Measurements from ENCODE around the gene MPZL1.
"Not testable (repeated sequence)": the region's sequence is repeated elsewhere in the genome, so short reads cannot be mapped to it uniquely, and the experiment has no call there.

Gene MPZL1

DNA sequence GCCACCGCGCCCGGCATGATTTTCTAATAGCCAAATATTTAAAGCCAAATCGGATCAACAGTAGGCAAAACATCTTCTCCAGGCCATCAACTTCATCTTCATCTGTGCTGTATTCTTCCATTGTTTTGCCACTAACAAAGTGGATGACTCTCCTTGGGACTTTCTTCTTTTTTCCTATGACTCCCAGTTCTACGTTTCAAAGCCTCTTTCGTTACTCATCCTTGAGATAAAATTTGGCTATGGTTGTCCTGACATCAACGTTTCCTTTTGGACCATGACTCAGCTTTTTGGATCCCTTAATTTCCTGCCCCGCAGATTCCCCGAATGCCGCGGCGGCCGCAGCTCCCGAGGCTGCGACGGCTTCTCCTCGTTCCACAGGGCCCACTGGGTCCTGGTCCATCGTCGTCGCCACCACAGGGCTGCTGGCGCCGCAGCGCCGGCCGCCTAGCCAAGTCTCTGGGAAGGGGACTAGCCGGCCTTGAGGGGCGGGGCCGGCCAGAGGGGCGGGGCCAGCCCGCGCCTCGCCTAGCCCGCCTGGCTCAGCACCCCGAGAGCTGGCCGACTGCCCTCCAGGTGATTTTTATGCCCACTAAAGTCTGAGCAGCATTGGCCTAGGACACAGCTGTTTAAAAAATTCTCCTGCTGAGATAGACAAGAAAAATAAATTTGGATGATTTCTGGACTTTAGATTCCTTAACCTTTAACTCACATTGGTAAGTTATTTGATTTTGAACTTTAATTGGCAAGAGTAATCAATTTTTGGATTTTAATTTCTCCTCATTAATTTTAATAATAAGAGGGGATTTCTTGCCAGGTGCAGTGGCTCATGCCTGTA, 98.3 kb downstream of the MPZL1 start:
- DNase-seq = peak; percentile 17

- no peak for DNase-seq
These were observed 99.0 kb downstream of the MPZL1 start for GRCh38 chr1:167820684-167821355.

DNA sequence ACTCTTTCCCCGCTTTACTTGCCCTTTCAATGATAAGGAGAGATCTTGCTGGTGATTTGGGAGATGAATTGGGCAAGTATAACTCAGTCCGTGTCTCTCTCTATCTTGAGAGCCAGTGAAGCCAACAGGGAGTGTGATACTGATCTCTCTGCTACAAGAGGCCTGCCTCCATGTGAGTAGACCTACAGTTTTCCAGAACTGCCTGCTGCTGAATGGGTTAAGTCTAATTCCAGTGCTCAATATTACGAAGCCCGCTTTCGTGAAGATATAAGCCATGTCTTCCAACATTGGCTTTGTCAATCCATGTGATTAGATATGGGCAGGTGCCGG, 99.5 kb downstream of the MPZL1 start:
- DNase-seq = no peak

DNA sequence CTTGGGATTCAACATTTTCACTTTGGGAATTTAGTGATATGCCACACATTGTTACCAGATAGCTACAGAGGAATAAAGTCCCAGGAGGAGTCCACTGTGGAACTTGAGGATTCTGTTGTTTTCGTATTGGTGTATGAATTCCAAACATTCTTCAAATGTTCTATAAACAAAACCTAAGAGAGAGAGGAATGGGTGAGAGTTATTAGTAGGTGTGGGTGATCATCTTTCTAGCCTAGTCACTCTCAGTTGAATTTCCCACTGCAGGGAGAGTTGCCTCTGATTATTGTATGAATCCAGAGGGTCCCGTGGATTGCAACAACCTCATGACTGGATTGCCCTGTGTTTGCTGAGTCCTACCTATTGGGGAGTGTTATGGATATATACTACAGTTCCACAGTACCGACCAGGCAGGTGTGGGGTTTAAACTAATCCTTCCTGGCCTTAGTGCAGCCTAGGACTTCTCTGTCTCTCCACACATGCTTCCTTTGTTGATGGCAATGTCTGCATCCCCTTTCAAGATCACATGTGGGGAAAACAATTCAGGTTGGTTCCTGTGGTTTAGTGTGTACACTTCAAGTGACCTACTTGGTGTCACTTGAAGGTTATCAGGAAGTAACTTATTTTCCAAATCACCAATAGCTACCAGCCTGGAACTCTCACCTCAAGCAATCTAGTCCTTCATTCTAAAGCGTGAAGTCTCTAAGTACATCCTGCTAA, 100.3 kb downstream of the MPZL1 start:
- DNase-seq = no peak

GRCh38 chr1:167824163-167824794, 102.5 kb downstream of the MPZL1 start:
- DNase-seq = no peak

GRCh38 chr1:167825419-167826079, 103.8 kb downstream of the MPZL1 start:
- DNase-seq = no peak

DNA sequence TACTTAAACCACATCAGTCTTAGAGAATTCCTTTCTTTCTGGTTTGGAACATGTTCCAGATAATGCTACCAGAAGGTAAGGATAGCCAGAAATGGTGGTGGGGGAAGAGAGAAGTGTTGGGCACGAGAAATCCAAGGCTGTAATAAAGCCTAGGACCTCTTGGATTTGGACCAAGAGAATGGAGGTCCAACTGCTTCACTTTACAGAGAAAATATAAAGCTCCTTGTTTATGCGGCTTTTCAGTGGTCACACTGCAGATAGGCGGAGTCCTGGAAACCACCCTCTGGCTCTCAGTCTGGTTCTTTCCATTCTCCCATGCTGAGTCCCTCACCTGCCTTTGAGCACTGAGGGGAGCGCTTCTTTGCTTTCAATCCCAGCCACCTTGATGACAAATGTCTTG, 104.3 kb downstream of the MPZL1 start:
- DNase-seq = no peak

DNA sequence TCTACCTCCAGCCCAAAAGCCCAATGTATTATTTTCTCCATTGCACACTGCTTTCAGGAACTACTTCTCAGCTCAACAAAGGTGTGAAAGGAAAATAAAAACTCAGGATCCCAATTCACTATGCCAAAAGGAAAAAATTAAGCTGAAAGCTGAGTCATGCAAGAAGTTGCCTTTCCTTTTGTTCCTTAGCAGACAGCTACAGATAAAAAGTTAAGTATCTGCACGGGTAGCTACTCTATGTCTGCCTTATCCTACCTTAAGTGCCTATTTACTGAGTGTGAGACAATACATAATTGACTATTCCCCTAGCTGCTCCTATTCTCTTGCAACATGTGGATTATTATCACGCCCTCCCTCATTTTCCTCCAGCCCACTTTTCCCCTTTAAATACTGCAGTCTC, 108.1 kb downstream of the MPZL1 start:
- no peak for DNase-seq

- DNase-seq = not testable (repeated sequence)
These were observed 108.9 kb downstream of the MPZL1 start for GRCh38 chr1:167830668-167831067.

- no peak for DNase-seq
These were observed 110.9 kb downstream of the MPZL1 start for GRCh38 chr1:167832693-167833092.

DNA sequence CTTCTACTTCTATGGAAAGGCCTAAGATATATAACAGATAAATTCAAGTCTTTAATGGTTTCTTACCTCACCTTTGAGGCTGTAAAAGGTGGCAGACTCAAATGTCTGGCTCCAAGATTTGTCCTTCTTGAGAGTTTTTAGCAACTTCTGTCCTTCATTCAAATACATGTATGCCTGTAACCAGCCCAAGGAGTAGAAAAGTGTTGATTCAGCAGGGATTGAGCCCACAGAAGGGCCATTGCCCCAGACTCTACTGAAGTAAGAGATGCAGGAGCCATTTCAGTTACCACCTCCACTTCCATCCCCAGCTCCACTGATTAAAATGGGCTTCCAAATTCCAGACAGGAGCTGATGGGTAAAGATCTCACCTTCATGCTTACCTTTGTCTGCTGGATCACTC, 112.1 kb downstream of the MPZL1 start:
- no peak for DNase-seq

- DNase-seq = no peak
These were observed 114.4 kb downstream of the MPZL1 start for GRCh38 chr1:167836197-167836596.

GRCh38 chr1:167837326-167837725, 115.5 kb downstream of the MPZL1 start:
- no peak for DNase-seq

DNA sequence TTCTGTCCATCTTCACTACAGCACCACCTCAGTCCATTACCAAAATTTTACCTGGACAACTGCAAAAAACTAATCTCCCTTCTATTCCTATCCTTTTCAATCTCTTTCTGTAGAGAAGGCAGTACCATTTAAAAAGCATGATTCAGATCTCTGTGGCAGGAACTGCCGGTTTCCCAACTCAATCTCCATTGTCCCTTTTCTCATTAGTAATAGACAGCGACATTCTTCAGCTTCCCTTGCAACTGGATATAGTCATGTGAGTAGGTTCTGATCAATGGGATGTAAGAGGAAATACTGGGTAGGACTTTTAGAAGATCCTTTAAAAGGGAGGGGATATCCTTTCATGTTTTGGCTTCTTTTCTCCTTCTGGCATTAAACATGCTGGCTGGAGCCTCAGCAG, 117.2 kb downstream of the MPZL1 start:
- DNase-seq = no peak

All from NCI-H748 treated with DMSO at 0.1 percent for 48 hours (cell line).